ENCODE measurements around the gene PRELID2.

The PRELID2 gene

DNA sequence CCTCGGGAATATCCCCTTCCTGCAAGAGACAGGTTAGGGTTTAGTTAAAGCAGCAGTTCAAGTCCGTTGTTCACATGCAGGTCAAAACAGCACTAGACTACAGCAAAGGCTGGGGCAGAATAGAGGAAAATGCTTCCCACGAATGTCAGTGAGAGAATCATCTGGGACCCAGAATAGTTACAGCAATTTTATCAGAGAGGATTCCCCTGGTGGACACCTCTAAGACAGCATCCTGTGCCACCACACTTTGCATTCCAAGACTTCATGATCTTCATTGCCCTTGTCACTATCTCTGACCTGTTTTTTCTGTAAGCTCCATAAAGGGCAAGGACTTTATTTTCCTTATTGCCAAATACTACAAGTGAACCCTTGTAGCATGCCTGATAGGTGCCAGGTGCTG lies 24.8 kb upstream of the PRELID2 start:
- Histone ChIP-seq H3K4ac (ENCODE audit: low read depth in 1 of 2, low read length in 2 of 2) (no peak overlapping the region), H2BK15ac (ENCODE audit: low read depth, poor library complexity, severe bottlenecking) (no peak overlapping the region), H2AFZ (ENCODE audit: low read depth, low read length) (no peak overlapping the region), H2BK12ac (ENCODE audit: low read length in 2 of 2) (no peak overlapping the region), H3K36me3 (ENCODE audit: control insufficient read depth in 1 of 2, insufficient read depth in 2 of 2, low read depth in 1 of 2, low read length in 2 of 2) (no peaks in the 10 kb centered on the region), H2BK120ac (ENCODE audit: low read depth, low read length) (no peak overlapping the region), H4K8ac (ENCODE audit: low read length) (no peak overlapping the region), H3K23ac (ENCODE audit: low read length in 2 of 2) (no peak overlapping the region), H3K9me3 (ENCODE audit: control insufficient read depth, low read length) (no peaks in the 10 kb centered on the region), H3K27me3 (ENCODE audit: control insufficient read depth in 1 of 2, insufficient read depth in 1 of 2, low read length in 2 of 2) (no peaks in the 10 kb centered on the region), H3K18ac (ENCODE audit: low read depth in 1 of 2, low read length in 2 of 2) (peak overlapping the region in 1 of 2 experiments; percentile 34), H3K9ac (ENCODE audit: low read length) (no peak overlapping the region), H3K79me1 (replicated peaks; ENCODE audit: low read length, poor library complexity, severe bottlenecking) (no peaks in the 10 kb centered on the region), H3K14ac (ENCODE audit: low read length in 2 of 2) (no peak overlapping the region), H3K4me1 (ENCODE audit: control insufficient read depth, insufficient read depth, low read depth, low read length) (peaks cover 5% of the 10 kb centered on the region), H3K4me3 (ENCODE audit: insufficient read depth in 1 of 2, low read depth in 1 of 2, low read length in 2 of 2) (no peak overlapping the region), H4K91ac (ENCODE audit: low read length) (no peak overlapping the region), H2BK5ac (ENCODE audit: low read depth, low read length, poor library complexity, severe bottlenecking) (no peak overlapping the region), H3K27ac (ENCODE audit: low read length, poor library complexity, severe bottlenecking) (no peak overlapping the region), H3K4me2 (ENCODE audit: low read length, poor library complexity, severe bottlenecking) (no peak overlapping the region), H2AK5ac (ENCODE audit: low read length, severe bottlenecking) (no peak overlapping the region)
- 92% methylated on average over 3 of the region's 3 CpGs for WGBS
- DNase-seq = no peak

DNA sequence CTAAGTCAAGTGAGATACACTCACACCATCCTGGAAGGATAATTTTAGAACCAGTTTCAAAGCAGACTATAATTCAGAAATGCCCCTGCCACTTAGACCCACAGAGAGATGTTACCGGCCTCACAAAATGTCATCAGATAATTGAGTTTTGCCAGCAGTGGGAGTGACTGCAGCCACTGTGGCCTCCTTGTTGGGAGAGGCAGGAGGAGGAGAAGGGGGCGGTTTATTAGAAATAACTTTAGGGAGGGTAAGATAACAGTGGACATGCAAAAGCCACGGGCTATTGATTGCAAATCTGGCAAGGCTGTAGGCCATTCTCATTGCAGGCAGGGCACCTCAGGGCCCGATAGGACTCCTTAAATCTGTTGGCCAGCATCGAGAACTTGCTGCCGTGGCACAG lies 24.3 kb upstream of the PRELID2 start:
- Histone ChIP-seq H3K36me3 (ENCODE audit: control insufficient read depth in 1 of 2, insufficient read depth in 2 of 2, low read depth in 1 of 2, low read length in 2 of 2) (no peaks in the 10 kb centered on the region), H2AK5ac (ENCODE audit: low read length, severe bottlenecking) (no peak overlapping the region)

DNA sequence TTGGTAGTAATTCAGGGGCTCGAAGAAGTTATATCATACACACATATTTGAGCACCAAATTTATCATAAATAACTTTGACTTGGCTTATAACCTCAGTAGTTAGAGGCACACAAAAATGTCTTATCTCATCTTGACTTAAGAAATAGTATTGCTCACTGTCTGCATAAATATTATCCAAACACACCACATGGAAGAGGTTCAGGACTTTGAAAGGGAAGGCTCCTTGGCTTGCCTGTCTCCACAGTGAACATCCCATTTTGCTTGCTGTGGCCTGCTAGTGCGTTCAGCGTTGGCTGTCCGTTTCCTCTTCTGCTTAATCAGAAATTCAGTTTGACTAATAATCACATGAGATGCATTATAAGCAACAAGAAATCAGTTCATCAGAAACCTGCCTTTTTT lies 23.8 kb upstream of the PRELID2 start:
- DNase-seq = no peak
- Histone ChIP-seq H3K27me3 (ENCODE audit: control insufficient read depth in 1 of 2, insufficient read depth in 1 of 2, low read length in 2 of 2) (no peaks in the 10 kb centered on the region), H4K8ac (ENCODE audit: low read length) (no peak overlapping the region), H3K23ac (ENCODE audit: low read length in 2 of 2) (no peak overlapping the region), H3K14ac (ENCODE audit: low read length in 2 of 2) (no peak overlapping the region), H2AFZ (ENCODE audit: low read depth, low read length) (no peak overlapping the region), H3K36me3 (ENCODE audit: control insufficient read depth in 1 of 2, insufficient read depth in 2 of 2, low read depth in 1 of 2, low read length in 2 of 2) (no peaks in the 10 kb centered on the region), H2BK5ac (ENCODE audit: low read depth, low read length, poor library complexity, severe bottlenecking) (no peak overlapping the region), H4K91ac (ENCODE audit: low read length) (no peak overlapping the region), H3K27ac (ENCODE audit: low read length, poor library complexity, severe bottlenecking) (no peak overlapping the region), H2BK120ac (ENCODE audit: low read depth, low read length) (no peak overlapping the region), H3K79me1 (replicated peaks; ENCODE audit: low read length, poor library complexity, severe bottlenecking) (no peaks in the 10 kb centered on the region), H2BK12ac (ENCODE audit: low read length in 2 of 2) (no peak overlapping the region), H3K4ac (ENCODE audit: low read depth in 1 of 2, low read length in 2 of 2) (no peak overlapping the region), H3K4me2 (ENCODE audit: low read length, poor library complexity, severe bottlenecking) (no peak overlapping the region), H3K9ac (ENCODE audit: low read length) (peak overlapping the region; percentile 24), H3K18ac (ENCODE audit: low read depth in 1 of 2, low read length in 2 of 2) (no peak overlapping the region), H3K4me3 (ENCODE audit: insufficient read depth in 1 of 2, low read depth in 1 of 2, low read length in 2 of 2) (no peak overlapping the region), H2AK5ac (ENCODE audit: low read length, severe bottlenecking) (no peak overlapping the region), H3K9me3 (ENCODE audit: control insufficient read depth, low read length) (no peaks in the 10 kb centered on the region), H2BK15ac (ENCODE audit: low read depth, poor library complexity, severe bottlenecking) (no peak overlapping the region), H3K4me1 (ENCODE audit: control insufficient read depth, insufficient read depth, low read depth, low read length) (peaks cover 7% of the 10 kb centered on the region)
- WGBS = 97% methylated on average over 3 of the region's 4 CpGs

More for the DNA sequence above, 24.3 kb upstream of the PRELID2 start:
- no peak overlapping the region for H3K4me2 ChIP-seq (ENCODE audit: low read length, poor library complexity, severe bottlenecking)
- no peak overlapping the region for H2BK15ac ChIP-seq (ENCODE audit: low read depth, poor library complexity, severe bottlenecking)
- H3K14ac ChIP-seq (ENCODE audit: low read length in 2 of 2) = no peak overlapping the region
- H4K8ac ChIP-seq (ENCODE audit: low read length) = no peak overlapping the region
- no peaks in the 10 kb centered on the region for H3K27me3 ChIP-seq (ENCODE audit: control insufficient read depth in 1 of 2, insufficient read depth in 1 of 2, low read length in 2 of 2)
- H3K4me3 ChIP-seq (ENCODE audit: insufficient read depth in 1 of 2, low read depth in 1 of 2, low read length in 2 of 2) = no peak overlapping the region
- H3K18ac ChIP-seq (ENCODE audit: low read depth in 1 of 2, low read length in 2 of 2) = peak overlapping the region in 1 of 2 experiments; percentile 34
- H3K79me1 ChIP-seq (replicated peaks; ENCODE audit: low read length, poor library complexity, severe bottlenecking) = no peaks in the 10 kb centered on the region
- H3K9ac ChIP-seq (ENCODE audit: low read length) = peak overlapping the region; percentile 24
- DNase-seq = no peak
- no peak overlapping the region for H2AFZ ChIP-seq (ENCODE audit: low read depth, low read length)
- H2BK120ac ChIP-seq (ENCODE audit: low read depth, low read length) = no peak overlapping the region
- no peak overlapping the region for H3K4ac ChIP-seq (ENCODE audit: low read depth in 1 of 2, low read length in 2 of 2)
- H2BK12ac ChIP-seq (ENCODE audit: low read length in 2 of 2) = no peak overlapping the region
- H3K23ac ChIP-seq (ENCODE audit: low read length in 2 of 2) = no peak overlapping the region
- H3K27ac ChIP-seq (ENCODE audit: low read length, poor library complexity, severe bottlenecking) = no peak overlapping the region
- H2BK5ac ChIP-seq (ENCODE audit: low read depth, low read length, poor library complexity, severe bottlenecking) = no peak overlapping the region
- H3K4me1 ChIP-seq (ENCODE audit: control insufficient read depth, insufficient read depth, low read depth, low read length) = peaks cover 6% of the 10 kb centered on the region
- no peaks in the 10 kb centered on the region for H3K9me3 ChIP-seq (ENCODE audit: control insufficient read depth, low read length)
- WGBS = 92% methylated on average over 6 of the region's 6 CpGs
- no peak overlapping the region for H4K91ac ChIP-seq (ENCODE audit: low read length)

DNA sequence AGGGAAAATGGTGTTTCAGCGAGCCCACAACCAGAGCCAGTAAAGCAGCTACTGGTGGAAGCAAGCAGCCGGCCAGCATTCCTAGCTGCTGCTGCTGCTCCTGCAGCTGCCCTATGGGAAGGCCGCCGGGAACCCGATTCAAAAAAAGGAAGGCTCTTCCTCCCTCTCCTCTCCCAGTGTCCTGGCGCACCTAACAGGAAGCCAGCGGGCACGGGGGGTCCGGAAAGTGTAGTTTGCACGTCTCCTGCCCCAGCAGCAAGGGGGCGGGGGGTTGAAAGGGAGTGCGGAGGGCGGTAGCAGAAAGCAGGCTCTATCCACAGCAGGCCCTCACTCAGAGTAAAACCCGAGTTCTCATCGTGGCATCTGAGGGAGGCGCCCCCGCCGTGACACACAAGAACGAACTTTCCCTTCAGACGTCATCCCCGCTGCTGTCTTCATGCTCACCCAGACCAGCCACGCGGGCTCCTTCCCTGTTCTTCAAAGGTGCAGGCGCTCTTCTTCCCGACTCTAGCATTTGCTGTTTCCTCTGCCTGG lies 21.2 kb upstream of the PRELID2 start:
- Histone ChIP-seq H3K4me1 (ENCODE audit: control insufficient read depth, insufficient read depth, low read depth, low read length) (peaks cover 8% of the 10 kb centered on the region), H3K4me3 (ENCODE audit: insufficient read depth in 1 of 2, low read depth in 1 of 2, low read length in 2 of 2) (peak overlapping the region; percentile 44 to 56), H3K4me2 (ENCODE audit: low read length, poor library complexity, severe bottlenecking) (peak overlapping the region; percentile 85), H3K23ac (ENCODE audit: low read length in 2 of 2) (no peak overlapping the region), H3K27me3 (ENCODE audit: control insufficient read depth in 1 of 2, insufficient read depth in 1 of 2, low read length in 2 of 2) (no peaks in the 10 kb centered on the region), H3K27ac (ENCODE audit: low read length, poor library complexity, severe bottlenecking) (peak overlapping the region; percentile 82), H2BK120ac (ENCODE audit: low read depth, low read length) (peak overlapping the region; percentile 64), H2BK5ac (ENCODE audit: low read depth, low read length, poor library complexity, severe bottlenecking) (peak overlapping the region; percentile 3), H3K18ac (ENCODE audit: low read depth in 1 of 2, low read length in 2 of 2) (peak overlapping the region; percentile 95 to 99), H2AK5ac (ENCODE audit: low read length, severe bottlenecking) (no peak overlapping the region), H4K91ac (ENCODE audit: low read length) (peak overlapping the region; percentile 87), H2BK12ac (ENCODE audit: low read length in 2 of 2) (peak overlapping the region; percentile 81 to 84), H3K4ac (ENCODE audit: low read depth in 1 of 2, low read length in 2 of 2) (peak overlapping the region; percentile 35 to 75), H3K36me3 (ENCODE audit: control insufficient read depth in 1 of 2, insufficient read depth in 2 of 2, low read depth in 1 of 2, low read length in 2 of 2) (no peaks in the 10 kb centered on the region), H3K79me1 (replicated peaks; ENCODE audit: low read length, poor library complexity, severe bottlenecking) (no peaks in the 10 kb centered on the region), H4K8ac (ENCODE audit: low read length) (peak overlapping the region; percentile 97), H3K9me3 (ENCODE audit: control insufficient read depth, low read length) (no peaks in the 10 kb centered on the region), H2AFZ (ENCODE audit: low read depth, low read length) (peak overlapping the region; percentile 89), H3K9ac (ENCODE audit: low read length) (peak overlapping the region; percentile 84), H3K14ac (ENCODE audit: low read length in 2 of 2) (peak overlapping the region in 1 of 2 experiments; percentile 58), H2BK15ac (ENCODE audit: low read depth, poor library complexity, severe bottlenecking) (peak overlapping the region; percentile 88)
- WGBS = 7% methylated on average over 21 of the region's 25 CpGs
- peak; percentile 82 for DNase-seq

Measured in mesenchymal stem cell (in vitro differentiated cells and primary cell).